HG02571 (cell line): ENCODE data around the gene PRKAR1A.
"Not testable (repeated sequence)": the region's sequence is repeated elsewhere in the genome, so short reads cannot be mapped to it uniquely, and the experiment has no call there.

Source experiments
- ATAC-seq: cut with Tn5 transposase; IDR thresholded peaks from one replicate; pipeline ENCODE4 v1.9.1; 2021; ENCODE audit warnings: mild to moderate bottlenecking, moderate library complexity; ENCODE audit not compliant: unreplicated experiment

PRKAR1A gene

GRCh38 chr17:68512247-68512959 is at the start of gene PRKAR1A:
Gene PRKAR1A (plus strand): TSS chr17:68512430. CDS start chr17:68515400, 2,970 bp downstream.
- ATAC-seq, result peak; percentile 87

DNA sequence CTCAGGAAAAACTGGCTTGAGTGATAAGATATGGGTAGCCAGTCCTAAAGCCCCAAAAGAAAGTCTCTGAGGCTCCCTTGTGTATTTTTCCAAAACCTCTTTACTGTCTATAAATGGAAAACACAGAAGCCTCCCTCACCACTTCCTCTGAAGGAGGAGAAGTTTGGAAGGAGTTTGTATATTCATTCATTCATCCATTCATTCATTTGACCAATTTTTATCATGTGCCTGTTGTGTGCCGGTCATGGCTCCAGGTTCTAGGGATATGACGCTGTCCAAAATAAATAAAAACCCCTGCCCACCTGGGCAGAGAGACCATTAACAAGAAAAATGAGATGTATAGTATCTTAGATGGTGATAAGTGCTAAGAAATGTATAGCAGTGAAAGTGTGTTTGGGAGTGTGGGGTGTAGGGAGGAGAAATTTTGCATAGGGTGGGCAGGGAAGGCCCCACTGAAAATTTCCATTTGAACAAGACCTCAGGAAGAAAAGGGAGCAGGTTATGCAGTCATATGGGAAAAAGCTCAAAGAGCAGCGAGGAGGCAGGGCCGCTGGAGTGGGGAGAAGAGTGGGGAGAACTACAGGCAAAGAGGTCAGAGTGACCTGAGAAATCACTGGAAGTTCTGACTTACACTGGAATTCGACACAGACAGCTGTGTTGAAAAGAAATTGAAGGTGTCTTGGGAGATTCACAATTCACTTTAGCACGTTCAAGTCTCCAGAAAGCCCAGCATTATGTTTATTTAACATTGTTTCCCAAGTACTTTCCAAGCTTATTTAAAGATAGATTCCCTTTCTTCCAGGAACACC is 48.8 kb upstream of the PRKAR1A start:
- no peak for ATAC-seq

GRCh38 chr17:68468334-68468733 is 43.9 kb upstream of the PRKAR1A start:
- no peak for ATAC-seq

- no peak for ATAC-seq
These were observed 43.4 kb upstream of the PRKAR1A start for GRCh38 chr17:68468788-68469187.

DNA sequence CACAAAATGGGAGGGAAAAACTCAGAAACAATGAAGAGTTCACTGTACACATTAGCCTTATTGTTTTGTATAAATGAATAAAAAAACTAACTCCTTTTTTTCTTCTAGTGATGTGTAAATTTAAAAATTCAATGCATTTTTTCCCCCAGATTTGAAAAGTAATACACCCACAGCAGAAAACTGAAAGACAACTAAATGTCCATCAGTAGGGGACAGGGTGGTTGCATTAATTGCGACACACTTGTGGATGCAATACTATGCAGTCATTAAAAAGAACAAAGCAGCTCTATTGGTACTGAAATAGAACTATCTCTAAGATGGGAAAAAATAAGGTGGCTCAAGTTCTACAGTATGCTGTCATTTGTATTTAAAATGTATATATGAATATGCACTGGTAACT is 41.3 kb upstream of the PRKAR1A start:
- ATAC-seq, result no peak

GRCh38 chr17:68480885-68481284 is 31.3 kb upstream of the PRKAR1A start:
- no peak for ATAC-seq

GRCh38 chr17:68482576-68483041 is 29.6 kb upstream of the PRKAR1A start:
- no peak for ATAC-seq

DNA sequence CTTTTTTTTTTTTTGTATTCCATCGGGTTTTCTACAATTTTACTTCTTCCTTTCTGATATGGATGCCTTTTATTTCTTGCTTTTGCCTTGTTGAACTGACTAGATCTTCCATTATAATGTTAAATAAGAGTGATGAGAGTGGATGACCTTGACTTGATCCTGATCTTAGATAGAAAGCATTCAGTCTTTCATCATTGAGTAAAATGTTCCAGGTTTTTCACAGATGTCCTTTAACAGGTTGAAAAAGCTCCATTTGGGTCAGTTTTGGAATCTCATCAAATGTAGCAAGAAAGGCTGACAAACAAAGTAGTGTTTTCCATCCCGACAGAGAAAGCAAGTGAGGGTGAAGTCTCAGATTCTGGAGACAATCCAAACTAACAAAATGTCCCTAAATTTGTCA is 27.8 kb upstream of the PRKAR1A start:
- ATAC-seq, result no peak

GRCh38 chr17:68489919-68490318 is 22.3 kb upstream of the PRKAR1A start:
- ATAC-seq, result no peak

DNA sequence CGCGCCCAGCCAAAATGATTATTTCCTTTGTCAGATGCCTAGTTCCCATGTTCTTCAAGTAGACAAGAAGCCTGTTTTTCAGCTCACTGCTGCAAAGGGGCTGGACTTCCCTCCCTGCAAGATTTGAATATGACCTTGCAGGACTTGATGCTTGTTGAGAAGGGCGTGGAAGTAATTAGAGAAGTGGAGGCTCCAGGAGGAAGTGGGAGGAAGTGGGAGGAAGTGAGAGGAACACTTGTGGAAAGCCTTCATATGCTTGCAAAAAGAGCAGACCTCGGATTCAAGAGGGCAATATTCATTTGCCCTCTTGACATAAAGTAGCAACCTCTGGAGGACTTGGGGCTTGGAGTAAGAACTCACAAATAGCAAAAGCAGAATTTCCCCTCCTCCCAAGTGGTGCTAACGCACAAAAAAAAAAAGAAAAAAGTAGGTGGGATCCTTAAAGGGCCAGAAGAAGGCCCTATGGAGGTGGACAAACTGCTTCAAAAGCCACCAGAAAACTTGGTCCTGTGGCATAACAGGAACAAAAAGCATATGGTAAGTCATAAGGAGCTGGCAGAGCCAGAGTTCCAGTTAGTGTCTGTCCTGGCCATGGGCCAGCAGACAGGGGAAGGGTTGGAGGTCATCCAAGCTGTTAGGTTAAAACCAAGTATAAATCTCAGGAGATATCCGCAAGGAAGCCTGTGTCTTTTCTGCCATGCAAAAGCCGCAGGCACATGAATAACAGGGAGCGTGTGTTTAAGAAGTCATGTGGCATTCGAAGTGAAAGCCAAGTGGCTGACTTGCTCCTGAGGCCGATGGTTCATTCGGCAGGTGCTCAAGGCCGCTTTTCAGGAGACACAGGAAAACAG is 20.6 kb upstream of the PRKAR1A start:
- no peak for ATAC-seq

DNA sequence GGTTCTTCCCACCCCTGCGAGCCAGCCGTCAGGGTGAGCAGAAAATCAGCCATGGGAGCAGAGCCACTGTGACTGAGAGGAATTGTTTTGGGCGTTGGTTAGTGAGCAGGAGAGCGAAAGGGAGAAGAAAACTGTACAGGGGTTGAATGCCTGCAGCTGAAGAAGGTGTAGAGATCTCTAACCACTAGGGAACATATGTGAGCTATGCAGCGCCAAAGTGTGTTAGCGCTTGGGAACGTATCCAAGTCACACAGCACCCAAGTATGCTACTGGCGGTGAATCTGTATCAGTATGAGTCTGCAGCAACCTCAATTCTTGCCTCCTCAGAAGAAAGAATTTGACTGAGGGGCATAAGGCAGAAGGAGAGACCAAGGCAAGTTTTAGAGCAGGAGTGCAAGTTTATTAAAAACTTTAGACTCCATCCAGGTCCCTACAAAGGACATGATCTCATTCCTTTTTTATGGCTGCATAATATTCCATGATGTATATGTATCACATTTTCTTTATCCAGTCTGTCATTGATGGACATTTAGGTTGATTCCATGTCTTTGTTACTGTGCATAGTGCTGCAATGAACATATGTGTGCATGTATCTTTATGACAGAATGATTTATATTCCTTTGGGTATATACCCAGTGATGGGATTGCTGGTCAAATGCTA is 19.7 kb upstream of the PRKAR1A start:
- not testable (repeated sequence) for ATAC-seq

- ATAC-seq, result no peak
These were observed 17.1 kb upstream of the PRKAR1A start for GRCh38 chr17:68495081-68495480.

- peak; percentile 90 for ATAC-seq
These were observed 14.3 kb upstream of the PRKAR1A start for GRCh38 chr17:68497885-68498319.

DNA sequence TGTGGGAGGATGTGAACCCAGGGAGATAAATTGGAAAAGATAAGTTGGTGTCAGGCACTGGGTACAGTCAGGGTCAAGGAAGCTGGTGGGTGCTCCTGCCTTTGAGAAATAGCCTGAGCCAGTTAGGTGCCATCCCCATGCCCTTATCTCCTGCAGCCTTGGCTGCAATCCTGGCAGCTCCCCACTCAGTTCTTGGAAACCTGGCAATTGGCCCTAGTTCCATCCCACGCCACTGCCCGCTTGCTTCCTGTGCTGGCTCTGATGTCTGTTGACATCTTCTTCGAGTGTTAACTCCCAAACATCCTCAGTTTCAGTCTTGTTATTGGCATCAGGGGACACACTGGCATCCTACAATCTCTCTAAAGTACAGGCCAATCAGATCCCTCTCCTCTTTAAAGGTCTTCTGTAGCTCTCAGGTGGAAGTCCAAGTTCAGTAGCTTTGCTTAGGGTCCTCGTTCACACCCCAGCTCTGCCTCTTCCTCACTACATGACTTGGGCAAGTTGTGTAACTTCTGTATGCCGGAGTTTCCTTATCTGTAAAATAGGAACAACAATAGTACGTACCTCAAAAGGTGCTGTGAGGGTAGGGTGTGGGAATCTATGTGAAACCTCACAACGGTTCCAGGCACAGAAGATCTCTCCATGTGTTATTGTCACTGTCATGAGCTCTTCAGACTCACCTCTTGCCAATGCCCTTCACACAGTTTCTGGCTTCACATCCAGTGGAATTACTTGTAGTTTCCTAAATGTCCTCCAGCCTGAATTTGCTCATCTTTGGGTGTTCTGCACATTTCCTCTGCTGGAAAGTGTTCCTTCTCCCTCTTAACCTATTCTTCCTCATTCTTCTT is 13.5 kb upstream of the PRKAR1A start:
- peak; percentile 18 for ATAC-seq

- no peak for ATAC-seq
These were observed 12.6 kb upstream of the PRKAR1A start for GRCh38 chr17:68499587-68499986.

DNA sequence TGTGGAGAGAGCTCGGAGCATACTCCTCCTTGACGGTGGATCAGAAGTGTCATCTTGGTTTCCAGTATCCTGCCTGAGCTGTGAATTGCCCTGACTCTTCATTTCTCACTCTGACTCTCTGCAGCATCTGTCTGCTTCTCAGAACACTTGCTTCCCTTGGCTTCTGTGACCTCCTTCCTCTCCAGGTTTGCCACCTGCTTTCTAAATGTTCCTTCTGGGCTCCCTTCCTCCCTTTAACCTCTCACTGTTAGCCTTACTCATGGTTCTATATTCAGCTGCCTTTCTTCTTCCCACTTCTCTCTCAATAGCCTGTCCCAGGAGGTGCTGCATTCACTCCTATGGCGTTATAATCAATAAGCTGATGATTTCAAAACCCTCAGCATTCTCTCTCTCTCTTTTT is 11.2 kb upstream of the PRKAR1A start:
- ATAC-seq, result no peak

DNA sequence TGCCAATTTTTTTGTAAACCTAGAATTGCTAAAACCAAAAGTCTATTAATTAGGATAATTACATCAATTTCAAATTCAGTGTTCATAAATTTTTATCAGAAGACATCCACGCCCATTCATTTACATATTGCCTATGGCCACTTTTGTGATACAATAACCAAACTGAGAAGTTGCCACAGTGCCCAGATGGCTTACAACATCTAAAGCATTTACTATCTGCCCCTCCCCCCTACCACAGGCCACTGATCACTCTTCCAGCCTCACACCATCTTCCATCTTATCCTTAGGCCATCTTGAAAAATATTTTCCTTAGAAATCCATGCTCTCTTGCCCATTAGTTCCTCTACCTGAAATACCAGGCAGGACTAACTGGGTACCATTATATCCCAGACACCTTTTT is 6.3 kb upstream of the PRKAR1A start:
- no peak for ATAC-seq

DNA sequence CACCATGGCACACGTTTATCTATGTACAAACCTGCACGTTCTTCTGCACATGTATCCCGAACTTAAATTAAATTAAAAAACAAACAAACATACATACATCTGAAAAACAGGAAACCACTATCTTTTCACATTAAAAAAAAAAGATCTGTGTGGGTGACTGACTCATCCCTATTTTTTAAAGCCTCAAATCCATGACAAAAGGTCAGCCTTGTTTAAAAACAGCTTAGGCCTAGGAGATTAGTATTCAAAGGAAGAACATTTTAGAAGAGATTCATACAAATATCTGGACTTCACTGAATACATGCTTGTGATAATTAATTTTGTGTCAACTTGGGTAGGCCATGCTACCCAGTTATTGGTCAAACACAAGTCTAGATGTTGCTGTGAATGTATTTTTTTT is 4.7 kb upstream of the PRKAR1A start:
- no peak for ATAC-seq

GRCh38 chr17:68509141-68510057 is 2.8 kb upstream of the PRKAR1A start:
- no peak for ATAC-seq
